SK-N-SH treated with all-trans-retinoic acid at 6 μM for 48 hours (cell line): ENCODE data around the gene TGFBR3.

Source experiments
- ARNTL ChIP-seq: fragments of 450-650 bp; formaldehyde crosslinking; IDR thresholded peaks from 2 replicates; pipeline ENCODE4 v1.5.0; 2020; ENCODE audit warnings: low read depth, mild to moderate bottlenecking, moderate library complexity, borderline replicate concordance
- BACH2 ChIP-seq: fragments of 250-450 bp; sonication (Bioruptor Pico); IDR thresholded peaks from 2 replicates; pipeline ENCODE4 v1.9.0; 2021; ENCODE audit warnings: mild to moderate bottlenecking, borderline replicate concordance
- RARB ChIP-seq: fragments of 250-450 bp; sonication (Bioruptor Pico); IDR thresholded peaks from 2 replicates; pipeline ENCODE4 v1.8.0; 2021; ENCODE audit warnings: mild to moderate bottlenecking, moderate library complexity
- SNAI2 ChIP-seq: fragments of 250-450 bp; sonication (Bioruptor Pico); IDR thresholded peaks from 2 replicates; pipeline ENCODE4 v1.5.0; 2020; ENCODE audit warnings: mild to moderate bottlenecking, moderate library complexity
- ZC3H10 ChIP-seq: fragments of 250-450 bp; sonication (Bioruptor Pico); IDR thresholded peaks from 2 replicates; pipeline ENCODE4 v1.5.1; 2021; ENCODE audit warnings: mild to moderate bottlenecking, moderate library complexity
- ZFP30 ChIP-seq: fragments of 450-650 bp; formaldehyde crosslinking; IDR thresholded peaks from 2 replicates; pipeline ENCODE4 v1.5.0; 2022; ENCODE audit warnings: mild to moderate bottlenecking, moderate library complexity
- ZNF565 ChIP-seq: fragments of 450-650 bp; formaldehyde crosslinking; conservative IDR thresholded peaks from 2 replicates; pipeline ENCODE4 v1.5.0; 2020; ENCODE audit warnings: low read depth, mild to moderate bottlenecking, moderate library complexity
- ZNF70 ChIP-seq: fragments of 450-650 bp; formaldehyde crosslinking; IDR thresholded peaks from 2 replicates; pipeline ENCODE4 v1.5.0; 2020; ENCODE audit warnings: mild to moderate bottlenecking, moderate library complexity
- ZNF8 ChIP-seq: fragments of 450-650 bp; formaldehyde crosslinking; IDR thresholded peaks from 2 replicates; pipeline ENCODE4 v1.5.0; 2020; ENCODE audit warnings: mild to moderate bottlenecking, moderate library complexity
- TF ChIP-seq, protein P1 (sequence below): fragments of 250-450 bp; sonication (Bioruptor Pico); IDR thresholded peaks from 2 replicates; pipeline ENCODE4 v1.5.1; 2020; ENCODE audit warnings: low read depth, mild to moderate bottlenecking, moderate library complexity
- TF ChIP-seq, protein P2 (sequence below): fragments of 250-450 bp; sonication (Bioruptor Pico); IDR thresholded peaks from 2 replicates; pipeline ENCODE4 v1.8.0; 2020; ENCODE audit warnings: mild to moderate bottlenecking, moderate library complexity, borderline replicate concordance
- TF ChIP-seq, protein P3 (sequence below): fragments of 250-450 bp; sonication (Bioruptor Pico); IDR thresholded peaks from 2 replicates; pipeline ENCODE4 v1.8.0; 2021; ENCODE audit warnings: low read depth, mild to moderate bottlenecking, moderate library complexity, borderline replicate concordance

DNA sequence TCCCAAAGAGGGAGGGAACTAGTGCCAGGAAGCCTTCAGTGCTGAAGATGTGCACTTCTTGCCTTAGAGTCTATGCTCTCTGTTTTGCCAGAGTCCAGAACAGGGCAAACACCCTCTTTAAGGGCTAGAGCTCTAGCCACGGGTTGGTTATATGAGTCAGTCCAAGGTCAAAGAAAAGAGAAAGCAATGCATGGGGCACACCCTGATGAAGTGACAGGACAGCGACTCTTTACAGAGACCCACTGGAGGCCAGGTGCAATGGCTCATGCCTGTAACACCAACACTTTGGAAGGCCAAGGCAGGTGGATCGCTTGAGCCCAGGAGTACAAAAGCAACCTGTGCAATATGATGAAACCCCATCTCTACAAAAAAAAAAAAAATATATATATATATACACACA is 86.1 kb downstream of the TGFBR3 start:
- TF ChIP-seq ZC3H10 (CRISPR knock-in tag) (no peak), BACH2 (CRISPR knock-in tag) (no peak), ZFP30 (CRISPR knock-in tag) (no peak), ARNTL (CRISPR knock-in tag) (no peak), ZNF8 (no peak), SNAI2 (no peak), ZNF70 (CRISPR knock-in tag) (no peak), ZNF565 (CRISPR knock-in tag) (no peak), RARB (CRISPR knock-in tag) (no peak)
- TF ChIP-seq, protein P1, sequence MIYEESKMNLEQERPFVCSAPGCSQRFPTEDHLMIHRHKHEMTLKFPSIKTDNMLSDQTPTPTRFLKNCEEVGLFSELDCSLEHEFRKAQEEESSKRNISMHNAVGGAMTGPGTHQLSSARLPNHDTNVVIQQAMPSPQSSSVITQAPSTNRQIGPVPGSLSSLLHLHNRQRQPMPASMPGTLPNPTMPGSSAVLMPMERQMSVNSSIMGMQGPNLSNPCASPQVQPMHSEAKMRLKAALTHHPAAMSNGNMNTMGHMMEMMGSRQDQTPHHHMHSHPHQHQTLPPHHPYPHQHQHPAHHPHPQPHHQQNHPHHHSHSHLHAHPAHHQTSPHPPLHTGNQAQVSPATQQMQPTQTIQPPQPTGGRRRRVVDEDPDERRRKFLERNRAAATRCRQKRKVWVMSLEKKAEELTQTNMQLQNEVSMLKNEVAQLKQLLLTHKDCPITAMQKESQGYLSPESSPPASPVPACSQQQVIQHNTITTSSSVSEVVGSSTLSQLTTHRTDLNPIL (CRISPR knock-in tag), result no peak
- TF ChIP-seq, protein P2, sequence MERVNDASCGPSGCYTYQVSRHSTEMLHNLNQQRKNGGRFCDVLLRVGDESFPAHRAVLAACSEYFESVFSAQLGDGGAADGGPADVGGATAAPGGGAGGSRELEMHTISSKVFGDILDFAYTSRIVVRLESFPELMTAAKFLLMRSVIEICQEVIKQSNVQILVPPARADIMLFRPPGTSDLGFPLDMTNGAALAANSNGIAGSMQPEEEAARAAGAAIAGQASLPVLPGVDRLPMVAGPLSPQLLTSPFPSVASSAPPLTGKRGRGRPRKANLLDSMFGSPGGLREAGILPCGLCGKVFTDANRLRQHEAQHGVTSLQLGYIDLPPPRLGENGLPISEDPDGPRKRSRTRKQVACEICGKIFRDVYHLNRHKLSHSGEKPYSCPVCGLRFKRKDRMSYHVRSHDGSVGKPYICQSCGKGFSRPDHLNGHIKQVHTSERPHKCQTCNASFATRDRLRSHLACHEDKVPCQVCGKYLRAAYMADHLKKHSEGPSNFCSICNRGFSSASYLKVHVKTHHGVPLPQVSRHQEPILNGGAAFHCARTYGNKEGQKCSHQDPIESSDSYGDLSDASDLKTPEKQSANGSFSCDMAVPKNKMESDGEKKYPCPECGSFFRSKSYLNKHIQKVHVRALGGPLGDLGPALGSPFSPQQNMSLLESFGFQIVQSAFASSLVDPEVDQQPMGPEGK (CRISPR knock-in tag), result no peak
- TF ChIP-seq, protein P3, sequence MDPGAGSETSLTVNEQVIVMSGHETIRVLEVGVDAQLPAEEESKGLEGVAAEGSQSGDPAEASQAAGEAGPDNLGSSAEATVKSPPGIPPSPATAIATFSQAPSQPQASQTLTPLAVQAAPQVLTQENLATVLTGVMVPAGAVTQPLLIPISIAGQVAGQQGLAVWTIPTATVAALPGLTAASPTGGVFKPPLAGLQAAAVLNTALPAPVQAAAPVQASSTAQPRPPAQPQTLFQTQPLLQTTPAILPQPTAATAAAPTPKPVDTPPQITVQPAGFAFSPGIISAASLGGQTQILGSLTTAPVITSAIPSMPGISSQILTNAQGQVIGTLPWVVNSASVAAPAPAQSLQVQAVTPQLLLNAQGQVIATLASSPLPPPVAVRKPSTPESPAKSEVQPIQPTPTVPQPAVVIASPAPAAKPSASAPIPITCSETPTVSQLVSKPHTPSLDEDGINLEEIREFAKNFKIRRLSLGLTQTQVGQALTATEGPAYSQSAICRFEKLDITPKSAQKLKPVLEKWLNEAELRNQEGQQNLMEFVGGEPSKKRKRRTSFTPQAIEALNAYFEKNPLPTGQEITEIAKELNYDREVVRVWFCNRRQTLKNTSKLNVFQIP, result no peak
